SK-N-MC (cell line): ENCODE data around the gene MED27.

ENCODE experiments used
- EZH2 ChIP-seq: fragments of 200-600 bp; sonication (generic); IDR thresholded peaks from one replicate; pipeline ENCODE4 v1.6.1; 2017; ENCODE audit warnings: antibody characterized with exemption
- POLR2AphosphoS5 ChIP-seq: IDR thresholded peaks from 2 replicates; pipeline ENCODE4 v1.6.1; 2012; ENCODE audit warnings: mild to moderate bottlenecking, low read depth, low read length, borderline replicate concordance

- TF ChIP-seq EZH2 = no peak
- TF ChIP-seq POLR2AphosphoS5 = no peak
Observed at GRCh38 chr9:131854896-131855613, 224.6 kb downstream of the MED27 start.
